ENCODE data around the gene HPN.
"Not testable (repeated sequence)": the region's sequence is repeated elsewhere in the genome, so short reads cannot be mapped to it uniquely, and the experiment has no call there.

HPN gene

GRCh38 chr19:35041548-35042055 lies at the start of gene HPN:
Gene HPN, plus strand, starts transcription at chr19:35041721. Its CDS starts 786 bp downstream, at chr19:35042507.
- FAIRE-seq: no peak
- no peak for DNase-seq (ENCODE audit: extremely low spot score, insufficient read length, low read depth)

DNA sequence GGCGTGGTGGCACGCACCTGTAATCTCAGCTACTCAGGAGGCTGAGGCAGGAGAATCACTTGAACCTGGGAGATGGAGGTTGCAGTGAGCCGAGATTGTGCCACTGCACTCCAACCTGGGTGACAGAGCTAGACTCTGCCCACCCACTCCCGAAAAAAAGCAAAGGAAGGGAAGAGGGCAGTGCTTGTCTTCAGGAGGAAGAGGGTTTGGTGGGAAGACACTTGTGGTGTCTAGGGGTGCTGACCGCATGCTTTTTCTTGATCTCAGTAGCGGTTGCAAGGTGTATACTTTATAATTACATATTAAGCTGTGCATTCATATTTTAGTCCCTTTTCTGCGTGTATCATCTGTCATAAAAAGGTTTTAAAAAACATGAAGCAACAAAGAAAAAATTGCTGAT lies 48.9 kb upstream of the HPN start:
- not testable (repeated sequence) for FAIRE-seq; DNase-seq (ENCODE audit: extremely low spot score, insufficient read length, low read depth)

GRCh38 chr19:34994286-34994642 lies 47.3 kb upstream of the HPN start:
- FAIRE-seq: no peak
- DNase-seq (ENCODE audit: extremely low spot score, insufficient read length, low read depth): no peak

DNA sequence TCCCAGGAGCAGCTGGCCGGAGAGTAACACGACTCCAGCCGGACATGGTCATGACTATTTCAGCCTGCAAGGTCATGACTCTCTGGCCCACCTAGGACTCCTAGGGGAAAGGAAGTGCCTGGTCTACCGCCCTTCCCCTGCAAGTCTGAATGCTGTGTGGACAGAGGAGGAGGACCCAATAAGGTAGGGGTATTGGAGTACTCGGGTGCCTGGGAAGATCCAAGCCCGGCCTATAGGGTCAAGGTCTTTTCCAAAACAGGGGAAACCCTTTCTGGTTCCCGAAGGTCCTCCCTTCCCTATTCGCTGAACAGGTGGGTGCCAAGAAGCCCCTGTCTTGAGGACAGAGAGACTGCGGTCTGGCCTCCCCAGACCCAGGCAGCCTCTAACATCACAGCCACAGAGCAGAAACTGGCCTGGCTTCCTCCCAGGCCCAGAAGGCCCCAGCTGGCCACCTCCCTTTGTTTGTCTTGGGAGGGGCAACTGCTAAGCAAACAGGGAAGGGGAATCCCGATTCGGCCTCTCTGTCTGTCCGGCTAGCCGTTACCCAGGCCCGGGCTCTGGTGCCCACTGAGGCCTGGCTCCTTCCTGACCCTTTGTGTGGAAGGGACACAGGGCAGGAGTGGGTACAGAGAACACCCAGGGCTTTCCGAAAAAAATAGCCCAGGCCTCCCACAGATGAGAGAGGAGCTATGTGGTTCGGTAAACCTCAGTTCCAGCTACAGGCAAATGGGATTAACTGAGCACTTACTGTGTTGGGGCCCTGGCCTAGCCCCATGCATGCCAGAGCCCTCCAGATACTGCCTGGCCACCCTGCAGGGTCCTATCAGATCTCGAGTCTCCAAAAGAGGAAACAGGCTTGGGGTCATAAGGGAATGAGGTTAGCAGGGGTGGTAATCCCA lies 46.6 kb upstream of the HPN start:
- FAIRE-seq (no peak), DNase-seq (ENCODE audit: extremely low spot score, insufficient read length, low read depth) (no peak)

GRCh38 chr19:34995551-34995950 lies 46.0 kb upstream of the HPN start:
- FAIRE-seq: no peak

GRCh38 chr19:34997071-34997617 lies 44.4 kb upstream of the HPN start:
- FAIRE-seq (no peak), DNase-seq (ENCODE audit: extremely low spot score, insufficient read length, low read depth) (no peak)

More at GRCh38 chr19:34995551-34995950, 46.0 kb upstream of the HPN start:
- no peak for DNase-seq (ENCODE audit: extremely low spot score, insufficient read length, low read depth)

GRCh38 chr19:34998224-34998623 lies 43.3 kb upstream of the HPN start:
- FAIRE-seq; DNase-seq (ENCODE audit: extremely low spot score, insufficient read length, low read depth): not testable (repeated sequence)

GRCh38 chr19:34998777-34999497 lies 42.6 kb upstream of the HPN start:
- FAIRE-seq (no peak), DNase-seq (ENCODE audit: extremely low spot score, insufficient read length, low read depth) (no peak)

- peak; percentile 88 for DNase-seq (ENCODE audit: extremely low spot score, insufficient read length, low read depth)
- FAIRE-seq: peak; percentile 75
Observed at GRCh38 chr19:34999498-35000337, 41.8 kb upstream of the HPN start, which contains the start of gene GRAMD1A. Gene GRAMD1A, plus strand, starts transcription at chr19:35000323. Its CDS starts 156 bp downstream, at chr19:35000479.

- no peak for DNase-seq (ENCODE audit: extremely low spot score, insufficient read length, low read depth)
- no peak for FAIRE-seq
Observed at GRCh38 chr19:35000338-35000646, 41.2 kb upstream of the HPN start.

- FAIRE-seq: peak; percentile 59
- no peak for DNase-seq (ENCODE audit: extremely low spot score, insufficient read length, low read depth)
Observed at GRCh38 chr19:35000647-35001501, 40.6 kb upstream of the HPN start.

DNA sequence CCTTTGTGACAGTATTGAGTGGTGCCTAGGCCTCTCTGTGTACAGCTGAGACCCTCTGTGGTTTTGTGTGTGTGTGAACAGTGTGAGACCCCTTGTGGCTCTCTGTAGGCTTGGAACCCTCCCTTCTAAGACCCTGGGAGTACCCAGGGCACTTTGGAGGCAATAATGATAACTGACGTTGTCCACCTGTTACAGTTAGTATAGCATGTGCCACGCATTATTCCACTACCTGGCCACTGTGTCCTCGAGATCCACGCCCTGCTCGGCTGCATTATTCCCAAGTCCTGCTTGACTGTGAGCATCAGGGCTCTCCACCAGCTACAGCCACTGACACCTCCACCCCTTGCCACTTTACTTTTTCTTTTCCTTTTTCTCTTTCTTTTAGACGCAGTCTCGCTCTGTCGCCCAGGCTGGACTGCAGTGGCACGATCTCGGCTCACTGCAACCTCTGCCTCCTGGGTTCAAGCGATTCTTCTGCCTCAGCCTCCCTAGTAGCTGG lies 39.4 kb upstream of the HPN start:
- DNase-seq (ENCODE audit: extremely low spot score, insufficient read length, low read depth) (no peak), FAIRE-seq (no peak)

DNA sequence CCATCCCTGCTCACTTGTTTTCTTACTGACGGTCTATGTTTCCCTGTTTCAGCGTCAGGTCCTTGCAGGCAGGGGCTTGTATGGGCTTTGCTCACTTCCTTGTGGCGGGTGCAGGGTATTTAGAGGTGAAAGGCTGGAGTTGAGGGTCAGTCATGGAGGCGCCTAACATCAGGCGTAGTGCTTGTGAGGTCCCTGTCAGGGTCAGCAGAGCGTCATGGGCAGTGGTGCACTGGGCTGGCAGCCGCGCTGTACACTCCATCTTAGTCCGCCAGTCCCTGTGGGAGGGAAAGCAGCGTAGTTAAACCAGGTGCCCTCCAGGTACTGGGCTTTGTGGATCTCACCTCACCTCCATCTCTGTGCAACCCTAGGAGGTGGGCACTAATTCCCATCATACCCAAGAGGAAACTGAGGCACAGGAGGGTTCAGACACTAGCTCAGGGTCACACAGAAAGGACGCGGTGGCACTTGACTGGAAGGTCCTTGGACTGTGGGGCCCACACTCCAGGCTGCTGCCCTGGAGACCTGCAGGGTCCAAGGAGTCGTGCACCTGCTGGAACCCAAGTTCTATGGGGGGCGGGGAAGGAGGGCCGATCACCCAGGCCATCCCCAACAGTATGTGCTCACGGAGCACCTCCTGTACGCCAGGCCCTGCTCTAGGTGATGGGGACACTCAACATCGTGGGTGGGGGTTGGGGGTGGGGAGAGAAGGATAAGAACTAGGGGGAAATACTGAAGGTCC lies 36.8 kb upstream of the HPN start:
- no peak for DNase-seq (ENCODE audit: extremely low spot score, insufficient read length, low read depth)
- no peak for FAIRE-seq

DNA sequence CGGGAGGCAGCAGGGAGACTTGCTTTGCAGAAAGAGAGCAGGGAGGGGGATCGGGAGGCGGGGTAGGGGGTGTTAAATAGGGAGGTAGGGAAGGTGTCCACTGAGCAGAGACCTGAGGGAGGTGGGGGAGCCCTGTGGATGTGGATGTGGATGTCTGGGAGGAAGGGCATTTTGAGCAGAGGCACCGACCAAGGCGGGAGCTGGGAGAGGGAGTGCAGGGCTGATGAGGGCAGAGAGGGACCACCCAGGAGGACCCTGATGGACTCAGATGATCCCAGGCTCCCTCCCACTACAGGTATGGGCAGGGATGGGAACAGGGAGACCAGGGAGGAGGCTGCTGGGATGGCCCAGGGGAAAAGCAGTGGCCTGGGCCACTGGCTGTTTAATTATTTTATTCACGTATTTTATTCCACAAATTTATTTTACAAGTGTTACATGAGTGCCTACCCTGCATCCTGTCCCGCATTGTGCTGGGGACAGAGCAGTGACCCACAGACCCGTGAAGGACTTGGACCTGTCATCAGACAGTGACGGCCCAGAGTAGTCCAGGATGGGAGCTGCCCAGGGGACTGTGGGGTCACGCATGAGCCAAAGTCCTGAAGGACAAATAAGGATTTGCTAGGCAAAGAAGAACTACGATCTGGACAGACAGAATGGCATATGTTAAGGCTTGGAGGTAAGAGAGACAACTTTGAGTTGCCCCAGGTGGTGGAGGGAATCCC lies 36.1 kb upstream of the HPN start:
- DNase-seq (ENCODE audit: extremely low spot score, insufficient read length, low read depth) (no peak), FAIRE-seq (no peak)

- FAIRE-seq; DNase-seq (ENCODE audit: extremely low spot score, insufficient read length, low read depth): not testable (repeated sequence)
Observed at GRCh38 chr19:35006007-35006341, 35.5 kb upstream of the HPN start.

GRCh38 chr19:35006342-35006998 lies 35.1 kb upstream of the HPN start:
- DNase-seq (ENCODE audit: extremely low spot score, insufficient read length, low read depth) (no peak), FAIRE-seq (no peak)

DNA sequence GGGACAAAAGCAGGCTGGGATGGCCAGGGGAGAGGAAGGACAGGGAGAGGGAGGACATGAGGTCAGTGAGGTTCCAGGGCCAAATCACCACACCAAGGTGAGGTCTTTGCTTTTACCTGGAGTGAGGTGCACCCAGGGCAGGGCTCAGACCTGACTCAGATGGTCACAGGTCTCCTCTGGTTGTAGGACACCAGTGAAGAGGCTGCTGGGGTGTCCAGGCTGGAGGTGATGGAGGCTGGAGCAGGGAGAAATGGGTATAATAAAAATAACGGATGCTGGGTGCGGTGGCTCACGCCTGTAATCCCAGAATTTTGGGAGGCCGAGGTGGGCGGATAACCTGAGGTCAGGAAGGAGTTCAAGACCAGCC lies 34.5 kb upstream of the HPN start:
- DNase-seq (ENCODE audit: extremely low spot score, insufficient read length, low read depth): no peak
- no peak for FAIRE-seq

Data from GM18507 (cell line).